ENCODE results near the gene C10orf90.
"Not testable (repeated sequence)": the region's sequence is repeated elsewhere in the genome, so short reads cannot be mapped to it uniquely, and the experiment has no call there.

C10orf90 gene

GRCh38 chr10:126551202-126551601 lies 119.3 kb downstream of the C10orf90 start:
- DNase-seq (ENCODE audit: low read depth in 2 of 2, low spot score in 1 of 2): no peak

- not testable (repeated sequence) for DNase-seq (ENCODE audit: low read depth in 2 of 2, low spot score in 1 of 2)
These were observed 119.9 kb downstream of the C10orf90 start for GRCh38 chr10:126550586-126550985.

GRCh38 chr10:126549344-126549743 lies 121.1 kb downstream of the C10orf90 start:
- no peak for DNase-seq (ENCODE audit: low read depth in 2 of 2, low spot score in 1 of 2)

GRCh38 chr10:126544565-126544964 lies 125.9 kb downstream of the C10orf90 start:
- DNase-seq (ENCODE audit: low read depth in 2 of 2, low spot score in 1 of 2): no peak

- no peak for DNase-seq (ENCODE audit: low read depth in 2 of 2, low spot score in 1 of 2)
These were observed 131.9 kb downstream of the C10orf90 start for GRCh38 chr10:126538439-126539135.

GRCh38 chr10:126536656-126537055 lies 133.8 kb downstream of the C10orf90 start:
- DNase-seq (ENCODE audit: low read depth in 2 of 2, low spot score in 1 of 2): no peak

GRCh38 chr10:126536148-126536547 lies 134.3 kb downstream of the C10orf90 start:
- DNase-seq (ENCODE audit: low read depth in 2 of 2, low spot score in 1 of 2): no peak

GRCh38 chr10:126533644-126534043 lies 136.8 kb downstream of the C10orf90 start:
- no peak for DNase-seq (ENCODE audit: low read depth in 2 of 2, low spot score in 1 of 2)

GRCh38 chr10:126528315-126528835 lies 142.1 kb downstream of the C10orf90 start:
- no peak for DNase-seq (ENCODE audit: low read depth in 2 of 2, low spot score in 1 of 2)

GRCh38 chr10:126527645-126528314 lies 142.7 kb downstream of the C10orf90 start:
- no peak for DNase-seq (ENCODE audit: low read depth in 2 of 2, low spot score in 1 of 2)

- no peak for DNase-seq (ENCODE audit: low read depth in 2 of 2, low spot score in 1 of 2)
These were observed 145.2 kb downstream of the C10orf90 start for GRCh38 chr10:126525326-126525725.

GRCh38 chr10:126524526-126524925 lies 146.0 kb downstream of the C10orf90 start:
- DNase-seq (ENCODE audit: low read depth in 2 of 2, low spot score in 1 of 2): no peak

- DNase-seq (ENCODE audit: low read depth in 2 of 2, low spot score in 1 of 2): no peak
These were observed 147.4 kb downstream of the C10orf90 start for GRCh38 chr10:126523071-126523470.

- DNase-seq (ENCODE audit: low read depth in 2 of 2, low spot score in 1 of 2): no peak
These were observed 149.1 kb downstream of the C10orf90 start for GRCh38 chr10:126521399-126521798.

- no peak for DNase-seq (ENCODE audit: low read depth in 2 of 2, low spot score in 1 of 2)
These were observed 149.7 kb downstream of the C10orf90 start for GRCh38 chr10:126520751-126521317.

- DNase-seq (ENCODE audit: low read depth in 2 of 2, low spot score in 1 of 2): no peak
These were observed 150.5 kb downstream of the C10orf90 start for GRCh38 chr10:126519992-126520391.

GRCh38 chr10:126519185-126519584 lies 151.3 kb downstream of the C10orf90 start:
- no peak for DNase-seq (ENCODE audit: low read depth in 2 of 2, low spot score in 1 of 2)

- no peak for DNase-seq (ENCODE audit: low read depth in 2 of 2, low spot score in 1 of 2)
These were observed 152.0 kb downstream of the C10orf90 start for GRCh38 chr10:126518218-126519080.

- no peak for DNase-seq (ENCODE audit: low read depth in 2 of 2, low spot score in 1 of 2)
These were observed 154.0 kb downstream of the C10orf90 start for GRCh38 chr10:126516515-126516914.

- no peak for DNase-seq (ENCODE audit: low read depth in 2 of 2, low spot score in 1 of 2)
These were observed 158.5 kb downstream of the C10orf90 start for GRCh38 chr10:126511917-126512479.

GRCh38 chr10:126509182-126509581 lies 161.3 kb downstream of the C10orf90 start:
- DNase-seq (ENCODE audit: low read depth in 2 of 2, low spot score in 1 of 2): no peak

All from stimulated activated CD8-positive, alpha-beta memory T cell treated with anti-CD3 and anti-CD28 coated beads, Interleukin-4, amount 100 ng/mL, for 4 hours (primary cell).